ENCODE data around the gene CXXC4. TPM values are rescaled to one million over a fixed set of nuclear protein-coding genes. Genes with fewer than 3 reads are reported as not detected.
A peak's percentile ranks its signal among the peaks of the same experiment; 100 is the strongest.

The CXXC4 gene
- total and polyA plus RNA-seq, 2 experiments from 2014 or later: 1.6 to 3.0 TPM

DNA sequence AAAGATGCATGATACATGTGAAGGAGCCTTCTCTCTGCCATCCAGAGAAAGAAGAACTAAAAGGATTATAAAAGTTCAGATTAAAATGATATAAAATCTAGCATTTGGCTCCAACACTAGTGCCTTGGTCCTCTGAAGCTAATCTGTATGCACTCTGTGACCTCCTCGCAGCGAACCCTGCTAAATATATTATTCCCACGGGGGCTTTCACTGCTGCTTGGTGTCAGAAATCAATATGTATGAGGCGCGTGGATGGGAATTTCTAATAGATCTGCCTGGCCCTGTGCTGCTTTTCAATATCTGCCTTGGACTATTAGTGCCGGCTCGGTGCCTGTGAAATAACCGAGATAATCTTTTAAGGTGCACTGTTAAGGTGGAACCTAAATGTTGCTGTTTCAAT, 69.7 kb downstream of the CXXC4 start:
- H2AFZ ChIP-seq: peak overlapping the region; percentile 83; the same call in 1 of the 2 replicates
- H3K4me2 ChIP-seq: peak overlapping the region; percentile 49; the same call in 1 of the 2 replicates
- H3K27ac ChIP-seq (ENCODE audit: low read depth): no peak overlapping the region
- peaks cover 31% of the 10 kb centered on the region for H3K4me1 Mint-ChIP-seq
- no peaks in the 10 kb centered on the region for H3K27me3 Mint-ChIP-seq (ENCODE audit: insufficient read depth, low read depth, poor library complexity)
- no peak overlapping the region for H3K4me3 ChIP-seq
- H3K4me3 Mint-ChIP-seq: no peak overlapping the region
- H3K9me2 ChIP-seq (ENCODE audit: insufficient read depth): no peaks in the 10 kb centered on the region
- TF ChIP-seq EZH2 (IDR thresholded peaks at IDR 0.05; ENCODE audit: low read depth, unreplicated experiment) (no peak), ZNF331 (CRISPR knock-in tag; IDR thresholded peaks at IDR 0.05; ENCODE audit: low read depth) (no peak), NANOG (IDR thresholded peaks at IDR 0.05; ENCODE audit: borderline replicate concordance) (no peak)
- TF ChIP-seq, protein P1, sequence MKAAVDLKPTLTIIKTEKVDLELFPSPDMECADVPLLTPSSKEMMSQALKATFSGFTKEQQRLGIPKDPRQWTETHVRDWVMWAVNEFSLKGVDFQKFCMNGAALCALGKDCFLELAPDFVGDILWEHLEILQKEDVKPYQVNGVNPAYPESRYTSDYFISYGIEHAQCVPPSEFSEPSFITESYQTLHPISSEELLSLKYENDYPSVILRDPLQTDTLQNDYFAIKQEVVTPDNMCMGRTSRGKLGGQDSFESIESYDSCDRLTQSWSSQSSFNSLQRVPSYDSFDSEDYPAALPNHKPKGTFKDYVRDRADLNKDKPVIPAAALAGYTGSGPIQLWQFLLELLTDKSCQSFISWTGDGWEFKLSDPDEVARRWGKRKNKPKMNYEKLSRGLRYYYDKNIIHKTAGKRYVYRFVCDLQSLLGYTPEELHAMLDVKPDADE (IDR thresholded peaks at IDR 0.05): no peak
- TF ChIP-seq, protein P2, sequence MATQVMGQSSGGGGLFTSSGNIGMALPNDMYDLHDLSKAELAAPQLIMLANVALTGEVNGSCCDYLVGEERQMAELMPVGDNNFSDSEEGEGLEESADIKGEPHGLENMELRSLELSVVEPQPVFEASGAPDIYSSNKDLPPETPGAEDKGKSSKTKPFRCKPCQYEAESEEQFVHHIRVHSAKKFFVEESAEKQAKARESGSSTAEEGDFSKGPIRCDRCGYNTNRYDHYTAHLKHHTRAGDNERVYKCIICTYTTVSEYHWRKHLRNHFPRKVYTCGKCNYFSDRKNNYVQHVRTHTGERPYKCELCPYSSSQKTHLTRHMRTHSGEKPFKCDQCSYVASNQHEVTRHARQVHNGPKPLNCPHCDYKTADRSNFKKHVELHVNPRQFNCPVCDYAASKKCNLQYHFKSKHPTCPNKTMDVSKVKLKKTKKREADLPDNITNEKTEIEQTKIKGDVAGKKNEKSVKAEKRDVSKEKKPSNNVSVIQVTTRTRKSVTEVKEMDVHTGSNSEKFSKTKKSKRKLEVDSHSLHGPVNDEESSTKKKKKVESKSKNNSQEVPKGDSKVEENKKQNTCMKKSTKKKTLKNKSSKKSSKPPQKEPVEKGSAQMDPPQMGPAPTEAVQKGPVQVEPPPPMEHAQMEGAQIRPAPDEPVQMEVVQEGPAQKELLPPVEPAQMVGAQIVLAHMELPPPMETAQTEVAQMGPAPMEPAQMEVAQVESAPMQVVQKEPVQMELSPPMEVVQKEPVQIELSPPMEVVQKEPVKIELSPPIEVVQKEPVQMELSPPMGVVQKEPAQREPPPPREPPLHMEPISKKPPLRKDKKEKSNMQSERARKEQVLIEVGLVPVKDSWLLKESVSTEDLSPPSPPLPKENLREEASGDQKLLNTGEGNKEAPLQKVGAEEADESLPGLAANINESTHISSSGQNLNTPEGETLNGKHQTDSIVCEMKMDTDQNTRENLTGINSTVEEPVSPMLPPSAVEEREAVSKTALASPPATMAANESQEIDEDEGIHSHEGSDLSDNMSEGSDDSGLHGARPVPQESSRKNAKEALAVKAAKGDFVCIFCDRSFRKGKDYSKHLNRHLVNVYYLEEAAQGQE (IDR thresholded peaks at IDR 0.05; ENCODE audit: unreplicated experiment): no peak
- peaks cover 28% of the 10 kb centered on the region for H3K4me1 ChIP-seq (ENCODE audit: insufficient read depth)
- no peak overlapping the region for H3K27ac Mint-ChIP-seq
- H3K27me3 ChIP-seq (ENCODE audit: insufficient read depth): no peaks in the 10 kb centered on the region
- no peak for ATAC-seq
- DNase-seq (ENCODE audit: low spot score): no peak
- H3K9me3 Mint-ChIP-seq: peaks cover 12% of the 10 kb centered on the region
- H3F3A ChIP-seq (replicated peaks; ENCODE audit: low read depth): no peaks in the 10 kb centered on the region
- H3K36me3 Mint-ChIP-seq (ENCODE audit: low read depth): peaks cover 6% of the 10 kb centered on the region; the same call in 1 of the 3 replicates
- peaks cover 5% of the 10 kb centered on the region; the same call in 1 of the 2 replicates for H3K36me3 ChIP-seq (ENCODE audit: insufficient read depth)
- H3K79me2 ChIP-seq (replicated peaks; ENCODE audit: insufficient read depth): no peaks in the 10 kb centered on the region
- H4K20me1 ChIP-seq (replicated peaks; ENCODE audit: insufficient read depth): no peaks in the 10 kb centered on the region

DNA sequence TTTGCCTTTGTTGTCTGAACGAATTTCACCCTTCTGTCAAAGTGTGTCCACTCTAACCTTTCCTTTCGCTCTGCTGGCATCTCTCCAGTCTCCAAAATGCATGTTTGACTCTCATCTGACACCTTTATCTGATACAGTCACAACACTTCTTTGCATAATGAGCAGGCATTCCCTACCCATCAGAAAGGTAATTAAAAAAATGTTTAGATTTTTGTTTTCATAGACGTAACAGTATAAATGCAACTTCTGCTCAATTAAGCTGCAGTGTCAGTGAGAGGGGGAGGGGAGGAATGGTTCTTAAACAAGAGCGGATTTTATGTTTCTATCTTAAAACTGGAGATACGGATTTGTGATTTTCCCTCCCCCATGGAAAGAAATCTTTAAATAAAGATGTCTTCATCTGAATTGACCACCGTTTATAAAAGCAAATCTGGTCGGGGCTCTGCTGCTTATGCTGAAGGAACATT, 70.2 kb downstream of the CXXC4 start:
- H3K36me3 Mint-ChIP-seq (ENCODE audit: low read depth): peaks cover 6% of the 10 kb centered on the region; the same call in 1 of the 3 replicates
- H3K4me2 ChIP-seq: peak overlapping the region; percentile 49; the same call in 1 of the 2 replicates
- TF ChIP-seq POLR2AphosphoS5 (IDR thresholded peaks at IDR 0.05; ENCODE audit: low read depth) (no peak), ZNF114 (CRISPR knock-in tag; IDR thresholded peaks at IDR 0.05) (no peak), NANOG (IDR thresholded peaks at IDR 0.05; ENCODE audit: borderline replicate concordance) (no peak), CREB1 (CRISPR knock-in tag; IDR thresholded peaks at IDR 0.05; ENCODE audit: low read depth) (no peak), JUNB (IDR thresholded peaks at IDR 0.05; ENCODE audit: unreplicated experiment) (no peak), ZNF331 (CRISPR knock-in tag; IDR thresholded peaks at IDR 0.05; ENCODE audit: low read depth) (no peak)
- TF ChIP-seq, protein P3, sequence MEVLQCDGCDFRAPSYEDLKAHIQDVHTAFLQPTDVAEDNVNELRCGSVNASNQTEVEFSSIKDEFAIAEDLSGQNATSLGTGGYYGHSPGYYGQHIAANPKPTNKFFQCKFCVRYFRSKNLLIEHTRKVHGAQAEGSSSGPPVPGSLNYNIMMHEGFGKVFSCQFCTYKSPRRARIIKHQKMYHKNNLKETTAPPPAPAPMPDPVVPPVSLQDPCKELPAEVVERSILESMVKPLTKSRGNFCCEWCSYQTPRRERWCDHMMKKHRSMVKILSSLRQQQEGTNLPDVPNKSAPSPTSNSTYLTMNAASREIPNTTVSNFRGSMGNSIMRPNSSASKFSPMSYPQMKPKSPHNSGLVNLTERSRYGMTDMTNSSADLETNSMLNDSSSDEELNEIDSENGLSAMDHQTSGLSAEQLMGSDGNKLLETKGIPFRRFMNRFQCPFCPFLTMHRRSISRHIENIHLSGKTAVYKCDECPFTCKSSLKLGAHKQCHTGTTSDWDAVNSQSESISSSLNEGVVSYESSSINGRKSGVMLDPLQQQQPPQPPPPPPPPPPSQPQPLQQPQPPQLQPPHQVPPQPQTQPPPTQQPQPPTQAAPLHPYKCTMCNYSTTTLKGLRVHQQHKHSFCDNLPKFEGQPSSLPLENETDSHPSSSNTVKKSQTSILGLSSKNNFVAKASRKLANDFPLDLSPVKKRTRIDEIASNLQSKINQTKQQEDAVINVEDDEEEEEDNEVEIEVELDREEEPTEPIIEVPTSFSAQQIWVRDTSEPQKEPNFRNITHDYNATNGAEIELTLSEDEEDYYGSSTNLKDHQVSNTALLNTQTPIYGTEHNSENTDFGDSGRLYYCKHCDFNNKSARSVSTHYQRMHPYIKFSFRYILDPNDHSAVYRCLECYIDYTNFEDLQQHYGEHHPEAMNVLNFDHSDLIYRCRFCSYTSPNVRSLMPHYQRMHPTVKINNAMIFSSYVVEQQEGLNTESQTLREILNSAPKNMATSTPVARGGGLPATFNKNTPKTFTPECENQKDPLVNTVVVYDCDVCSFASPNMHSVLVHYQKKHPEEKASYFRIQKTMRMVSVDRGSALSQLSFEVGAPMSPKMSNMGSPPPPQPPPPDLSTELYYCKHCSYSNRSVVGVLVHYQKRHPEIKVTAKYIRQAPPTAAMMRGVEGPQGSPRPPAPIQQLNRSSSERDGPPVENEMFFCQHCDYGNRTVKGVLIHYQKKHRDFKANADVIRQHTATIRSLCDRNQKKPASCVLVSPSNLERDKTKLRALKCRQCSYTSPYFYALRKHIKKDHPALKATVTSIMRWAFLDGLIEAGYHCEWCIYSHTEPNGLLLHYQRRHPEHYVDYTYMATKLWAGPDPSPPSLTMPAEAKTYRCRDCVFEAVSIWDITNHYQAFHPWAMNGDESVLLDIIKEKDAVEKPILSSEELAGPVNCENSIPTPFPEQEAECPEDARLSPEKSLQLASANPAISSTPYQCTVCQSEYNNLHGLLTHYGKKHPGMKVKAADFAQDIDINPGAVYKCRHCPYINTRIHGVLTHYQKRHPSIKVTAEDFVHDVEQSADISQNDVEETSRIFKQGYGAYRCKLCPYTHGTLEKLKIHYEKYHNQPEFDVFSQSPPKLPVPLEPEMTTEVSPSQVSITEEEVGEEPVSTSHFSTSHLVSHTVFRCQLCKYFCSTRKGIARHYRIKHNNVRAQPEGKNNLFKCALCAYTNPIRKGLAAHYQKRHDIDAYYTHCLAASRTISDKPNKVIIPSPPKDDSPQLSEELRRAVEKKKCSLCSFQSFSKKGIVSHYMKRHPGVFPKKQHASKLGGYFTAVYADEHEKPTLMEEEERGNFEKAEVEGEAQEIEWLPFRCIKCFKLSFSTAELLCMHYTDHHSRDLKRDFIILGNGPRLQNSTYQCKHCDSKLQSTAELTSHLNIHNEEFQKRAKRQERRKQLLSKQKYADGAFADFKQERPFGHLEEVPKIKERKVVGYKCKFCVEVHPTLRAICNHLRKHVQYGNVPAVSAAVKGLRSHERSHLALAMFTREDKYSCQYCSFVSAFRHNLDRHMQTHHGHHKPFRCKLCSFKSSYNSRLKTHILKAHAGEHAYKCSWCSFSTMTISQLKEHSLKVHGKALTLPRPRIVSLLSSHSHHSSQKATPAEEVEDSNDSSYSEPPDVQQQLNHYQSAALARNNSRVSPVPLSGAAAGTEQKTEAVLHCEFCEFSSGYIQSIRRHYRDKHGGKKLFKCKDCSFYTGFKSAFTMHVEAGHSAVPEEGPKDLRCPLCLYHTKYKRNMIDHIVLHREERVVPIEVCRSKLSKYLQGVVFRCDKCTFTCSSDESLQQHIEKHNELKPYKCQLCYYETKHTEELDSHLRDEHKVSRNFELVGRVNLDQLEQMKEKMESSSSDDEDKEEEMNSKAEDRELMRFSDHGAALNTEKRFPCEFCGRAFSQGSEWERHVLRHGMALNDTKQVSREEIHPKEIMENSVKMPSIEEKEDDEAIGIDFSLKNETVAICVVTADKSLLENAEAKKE (CRISPR knock-in tag; IDR thresholded peaks at IDR 0.05): no peak

More for the DNA sequence above, 70.2 kb downstream of the CXXC4 start:
- Histone ChIP-seq H3K4me3 (no peak overlapping the region), H3F3A (replicated peaks; ENCODE audit: low read depth) (no peaks in the 10 kb centered on the region), H3K36me3 (ENCODE audit: insufficient read depth) (peaks cover 5% of the 10 kb centered on the region; the same call in 1 of the 2 replicates), H3K4me1 (ENCODE audit: insufficient read depth) (peaks cover 29% of the 10 kb centered on the region), H3K27me3 (ENCODE audit: insufficient read depth) (no peaks in the 10 kb centered on the region), H3K79me2 (replicated peaks; ENCODE audit: insufficient read depth) (no peaks in the 10 kb centered on the region), H3K27ac (ENCODE audit: low read depth) (no peak overlapping the region), H2AFZ (peak overlapping the region; percentile 83; the same call in 1 of the 2 replicates), H4K20me1 (replicated peaks; ENCODE audit: insufficient read depth) (no peaks in the 10 kb centered on the region), H3K9me2 (ENCODE audit: insufficient read depth) (no peaks in the 10 kb centered on the region)
- no peak for DNase-seq (ENCODE audit: low spot score)
- peaks cover 32% of the 10 kb centered on the region for H3K4me1 Mint-ChIP-seq
- H3K9me3 Mint-ChIP-seq: peaks cover 12% of the 10 kb centered on the region
- no peak overlapping the region for H3K4me3 Mint-ChIP-seq
- H3K27me3 Mint-ChIP-seq (ENCODE audit: insufficient read depth, low read depth, poor library complexity): no peaks in the 10 kb centered on the region
- ATAC-seq: no peak
- no peak overlapping the region for H3K27ac Mint-ChIP-seq
